Astrocyte (in vitro differentiated cells and primary cell): Measurements from ENCODE around the gene AUP1.

ENCODE experiments used
- EZH2 ChIP-seq: IDR thresholded peaks from 2 replicates; pipeline ENCODE4 v1.6.1; 2012; ENCODE audit warnings: mild to moderate bottlenecking, low read length, inconsistent platforms; ENCODE audit not compliant: insufficient read depth
- TF ChIP-seq, protein P1 (sequence below): IDR thresholded peaks from 2 replicates; pipeline ENCODE4 v1.5.1; 2011; ENCODE audit warnings: low read depth, mild to moderate bottlenecking, inconsistent platforms, low read length, moderate library complexity; ENCODE audit not compliant: insufficient read depth

DNA sequence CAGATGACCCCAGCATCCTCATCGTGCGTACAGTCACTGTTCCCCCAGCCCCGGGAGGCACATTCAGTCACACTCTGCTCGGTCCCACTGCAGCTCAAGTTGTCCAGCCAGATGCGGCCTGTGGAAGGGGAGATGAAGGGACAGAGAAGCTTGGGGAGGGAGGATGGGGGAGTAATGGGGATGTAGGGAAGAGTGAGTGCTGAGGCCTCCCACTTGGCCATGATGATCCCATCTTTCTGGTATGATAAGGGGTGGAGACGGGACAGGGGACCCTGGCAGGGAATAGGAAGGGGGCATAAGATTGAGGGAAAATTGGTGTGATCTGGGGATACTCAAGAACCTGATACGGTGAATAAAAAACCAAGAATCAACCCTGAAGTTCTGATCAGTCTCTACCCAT, 20.7 kb upstream of the AUP1 start:
- no peak for TF ChIP-seq EZH2
- TF ChIP-seq, protein P1, sequence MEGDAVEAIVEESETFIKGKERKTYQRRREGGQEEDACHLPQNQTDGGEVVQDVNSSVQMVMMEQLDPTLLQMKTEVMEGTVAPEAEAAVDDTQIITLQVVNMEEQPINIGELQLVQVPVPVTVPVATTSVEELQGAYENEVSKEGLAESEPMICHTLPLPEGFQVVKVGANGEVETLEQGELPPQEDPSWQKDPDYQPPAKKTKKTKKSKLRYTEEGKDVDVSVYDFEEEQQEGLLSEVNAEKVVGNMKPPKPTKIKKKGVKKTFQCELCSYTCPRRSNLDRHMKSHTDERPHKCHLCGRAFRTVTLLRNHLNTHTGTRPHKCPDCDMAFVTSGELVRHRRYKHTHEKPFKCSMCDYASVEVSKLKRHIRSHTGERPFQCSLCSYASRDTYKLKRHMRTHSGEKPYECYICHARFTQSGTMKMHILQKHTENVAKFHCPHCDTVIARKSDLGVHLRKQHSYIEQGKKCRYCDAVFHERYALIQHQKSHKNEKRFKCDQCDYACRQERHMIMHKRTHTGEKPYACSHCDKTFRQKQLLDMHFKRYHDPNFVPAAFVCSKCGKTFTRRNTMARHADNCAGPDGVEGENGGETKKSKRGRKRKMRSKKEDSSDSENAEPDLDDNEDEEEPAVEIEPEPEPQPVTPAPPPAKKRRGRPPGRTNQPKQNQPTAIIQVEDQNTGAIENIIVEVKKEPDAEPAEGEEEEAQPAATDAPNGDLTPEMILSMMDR = no peak
